Measurements from ENCODE around the gene COX15. TPM values are rescaled to one million over a fixed set of nuclear protein-coding genes. Genes with fewer than 3 reads are reported as not detected.

COX15 gene
- total and polyA plus RNA-seq, 2 of the 4 experiments (the other 2 are of a cell fraction): 18.9 to 40.1 TPM

DNA sequence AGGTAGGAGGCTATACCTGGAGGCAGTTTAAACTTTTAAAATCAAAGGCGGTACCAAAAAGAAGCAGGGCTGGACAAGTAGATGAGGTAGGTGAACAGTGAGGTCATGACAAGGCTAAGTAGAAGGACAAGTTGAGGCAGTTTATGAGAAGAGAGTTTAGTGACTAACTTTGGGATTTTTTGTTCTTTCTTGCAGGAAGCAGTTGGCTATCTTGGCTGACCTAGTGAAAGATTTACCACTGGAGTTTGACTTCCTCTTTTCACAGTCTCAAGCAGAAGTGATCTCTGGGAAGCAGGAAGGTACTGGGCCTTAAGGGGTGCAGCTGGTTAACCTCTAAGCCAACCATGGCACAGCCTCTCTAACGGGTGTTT, 46.3 kb downstream of the COX15 start:
- Histone ChIP-seq H3K4me1 (ENCODE audit: control insufficient read depth, insufficient read depth, low read length) (peaks cover 2% of the 10 kb centered on the region; the same call in 1 of the 2 replicates), H3K9me3 (ENCODE audit: control insufficient read depth, insufficient read depth, low read length) (no peaks in the 10 kb centered on the region), H4K20me1 (ENCODE audit: insufficient read depth, low read length) (no peaks in the 10 kb centered on the region), H2BK5ac (ENCODE audit: low read depth, low read length, poor library complexity, severe bottlenecking) (peak overlapping the region; percentile 20), H3K23ac (ENCODE audit: low read depth, low read length) (no peak overlapping the region), H3K56ac (ENCODE audit: extremely low read depth, insufficient read depth, low read length) (no peak overlapping the region), H2BK20ac (ENCODE audit: low read depth, low read length) (no peak overlapping the region), H4K5ac (ENCODE audit: low read depth, low read length) (no peak overlapping the region), H3K79me1 (ENCODE audit: low read depth in 1 of 2, low read length in 2 of 2) (peaks cover 6 to 12% of the 10 kb centered on the region in 2 experiments), H2AFZ (replicated peaks; ENCODE audit: low read length, poor library complexity) (no peak overlapping the region), H2AK9ac (replicated peaks; ENCODE audit: low read depth, low read length, poor library complexity) (no peak overlapping the region), H3K4ac (ENCODE audit: low read depth, low read length) (no peak overlapping the region), H3K36me3 (ENCODE audit: control insufficient read depth, insufficient read depth, low read length) (peaks cover 15% of the 10 kb centered on the region), H3K14ac (replicated peaks; ENCODE audit: low read depth, low read length) (no peak overlapping the region), H2BK15ac (ENCODE audit: low read depth, low read length) (no peak overlapping the region), H3K9ac (ENCODE audit: low read depth, low read length) (no peak overlapping the region), H3K27me3 (ENCODE audit: control insufficient read depth, insufficient read depth, low read length) (no peaks in the 10 kb centered on the region), H4K8ac (ENCODE audit: low read depth in 2 of 2, low read length in 2 of 2) (no peak overlapping the region), H3K4me2 (ENCODE audit: low read depth, low read length) (no peak overlapping the region), H3K9me1 (ENCODE audit: insufficient read depth, low read length) (no peaks in the 10 kb centered on the region; the same call in 1 of the 2 replicates), H2BK120ac (ENCODE audit: low read depth, low read length) (no peak overlapping the region), H3K4me3 (ENCODE audit: insufficient read depth, low read depth, low read length) (no peak overlapping the region), H3K18ac (ENCODE audit: low read depth, low read length) (no peak overlapping the region), H2AK5ac (ENCODE audit: low read depth, low read length) (no peak overlapping the region), H3K27ac (ENCODE audit: insufficient read depth, low read length) (no peak overlapping the region), H4K91ac (ENCODE audit: insufficient read depth, low read depth, low read length) (no peak overlapping the region)
- no peak for ATAC-seq (ENCODE audit: low read depth)
- no CpG with 5 or more reads among the region's 2 CpGs for WGBS, 2 experiments (ENCODE audit: extremely low coverage in 2 of 2, insufficient read length in 1 of 2)
- DNase-seq: no peak
- in situ Hi-C loops (cut with MboI; ENCODE audit: low sequenced_read_pairs) (no loop called here), intact Hi-C loops (cut with micrococcal nuclease) (no loop called here), dilution Hi-C loops (cut with HindIII; ENCODE audit: low sequenced_read_pairs, unreplicated experiment) (no loop called here)
- TF ChIP-seq MXI1 (IDR thresholded peaks at IDR 0.05; ENCODE audit: borderline replicate concordance, low read depth, low read length): no peak
- TF ChIP-seq SMC3 (IDR thresholded peaks at IDR 0.05; ENCODE audit: low read depth, low read length): no peak
- no peak for TF ChIP-seq MAFK (IDR thresholded peaks at IDR 0.05; ENCODE audit: low read depth, low read length)
- no peak for TF ChIP-seq POLR2A (IDR thresholded peaks at IDR 0.05; ENCODE audit: low read depth, low read length)
- TF ChIP-seq CHD1 (IDR thresholded peaks at IDR 0.05; ENCODE audit: low read depth, low read length): no peak
- no peak for TF ChIP-seq RFX5 (IDR thresholded peaks at IDR 0.05; ENCODE audit: low read depth, low read length)
- TF ChIP-seq FOS (IDR thresholded peaks at IDR 0.05; ENCODE audit: low read depth, low read length): no peak
- no peak for TF ChIP-seq USF2 (IDR thresholded peaks at IDR 0.05; ENCODE audit: low read depth, low read length)
- no peak for TF ChIP-seq NFE2L2 (IDR thresholded peaks at IDR 0.05; ENCODE audit: low read depth, low read length)
- no peak for TF ChIP-seq RCOR1 (IDR thresholded peaks at IDR 0.05; ENCODE audit: insufficient replicate concordance, low read length)
- no peak for TF ChIP-seq RAD21 (IDR thresholded peaks at IDR 0.05; ENCODE audit: low read length)
- TF ChIP-seq BHLHE40 (IDR thresholded peaks at IDR 0.05; ENCODE audit: low read depth, low read length): no peak
- no peak for TF ChIP-seq ELK1 (IDR thresholded peaks at IDR 0.05; ENCODE audit: borderline replicate concordance, low read depth, low read length)
- no peak for TF ChIP-seq MAZ (IDR thresholded peaks at IDR 0.05; ENCODE audit: borderline replicate concordance, low read depth, low read length)
- TF ChIP-seq CEBPB (IDR thresholded peaks at IDR 0.05; ENCODE audit: low read depth, low read length): no peak
- TF ChIP-seq, protein P1, sequence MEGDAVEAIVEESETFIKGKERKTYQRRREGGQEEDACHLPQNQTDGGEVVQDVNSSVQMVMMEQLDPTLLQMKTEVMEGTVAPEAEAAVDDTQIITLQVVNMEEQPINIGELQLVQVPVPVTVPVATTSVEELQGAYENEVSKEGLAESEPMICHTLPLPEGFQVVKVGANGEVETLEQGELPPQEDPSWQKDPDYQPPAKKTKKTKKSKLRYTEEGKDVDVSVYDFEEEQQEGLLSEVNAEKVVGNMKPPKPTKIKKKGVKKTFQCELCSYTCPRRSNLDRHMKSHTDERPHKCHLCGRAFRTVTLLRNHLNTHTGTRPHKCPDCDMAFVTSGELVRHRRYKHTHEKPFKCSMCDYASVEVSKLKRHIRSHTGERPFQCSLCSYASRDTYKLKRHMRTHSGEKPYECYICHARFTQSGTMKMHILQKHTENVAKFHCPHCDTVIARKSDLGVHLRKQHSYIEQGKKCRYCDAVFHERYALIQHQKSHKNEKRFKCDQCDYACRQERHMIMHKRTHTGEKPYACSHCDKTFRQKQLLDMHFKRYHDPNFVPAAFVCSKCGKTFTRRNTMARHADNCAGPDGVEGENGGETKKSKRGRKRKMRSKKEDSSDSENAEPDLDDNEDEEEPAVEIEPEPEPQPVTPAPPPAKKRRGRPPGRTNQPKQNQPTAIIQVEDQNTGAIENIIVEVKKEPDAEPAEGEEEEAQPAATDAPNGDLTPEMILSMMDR (conservative IDR thresholded peaks at IDR 0.05; ENCODE audit: low read depth, low read length): no peak
- POLR2A ChIA-PET (ENCODE audit: unreplicated experiment): no interaction called here
- CTCF ChIA-PET: no interaction called here
- BruUV-seq (replicated peaks): no TSS peak
